ENCODE data around the gene PTPRK. TPM values are rescaled to one million over a fixed set of nuclear protein-coding genes. Genes with fewer than 3 reads are reported as not detected.
"Not testable (repeated sequence)": the region's sequence is repeated elsewhere in the genome, so short reads cannot be mapped to it uniquely, and the experiment has no call there.

The PTPRK gene
- total and polyA plus RNA-seq, 7 donors: 6.0 to 51.3 (median 46.7) TPM

DNA sequence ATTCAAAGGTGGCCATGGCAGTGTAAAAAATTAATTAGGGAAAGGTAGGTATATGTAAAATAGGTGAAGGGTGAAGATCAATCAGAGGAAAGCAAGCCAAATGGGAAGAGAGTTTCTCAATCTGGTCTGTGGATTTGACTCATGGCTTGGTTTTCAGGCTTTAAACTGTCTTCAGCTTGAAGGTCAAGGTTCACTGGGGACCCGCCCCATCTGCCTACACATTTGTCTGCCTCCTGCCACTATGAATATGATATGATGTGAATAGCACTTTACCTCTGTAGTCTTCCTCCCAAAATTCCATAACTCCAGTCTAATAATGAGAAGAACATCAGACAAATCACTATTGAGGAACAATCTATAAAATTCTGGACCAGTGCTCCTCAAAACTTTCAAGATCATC, 587.3 kb downstream of the PTPRK start:
- 72 to 82% methylated on average over 1 of the region's 1 CpG for WGBS, 2 donors
- DNase-seq: no peak
- Histone ChIP-seq H3K4me1 (peaks cover 0 to 5% (median 0%) of the 10 kb centered on the region in 4 donors), H3K36me3 (no peaks in the 10 kb centered on the region), H3K27me3 (no peaks in the 10 kb centered on the region), H3K4me3 (no peak overlapping the region), H3K27ac (no peak overlapping the region), H3K9me3 (peaks cover 0 to 5% (median 2%) of the 10 kb centered on the region in 4 donors)
- intact Hi-C loops (cut with DNase I): no loop called here
- TF ChIP-seq CTCF (IDR thresholded peaks at IDR 0.05): no peak
- TF ChIP-seq POLR2A (IDR thresholded peaks at IDR 0.05): no peak
- TF ChIP-seq EP300 (IDR thresholded peaks at IDR 0.05): no peak
- no peak for TF ChIP-seq POLR2AphosphoS5 (IDR thresholded peaks at IDR 0.05)

DNA sequence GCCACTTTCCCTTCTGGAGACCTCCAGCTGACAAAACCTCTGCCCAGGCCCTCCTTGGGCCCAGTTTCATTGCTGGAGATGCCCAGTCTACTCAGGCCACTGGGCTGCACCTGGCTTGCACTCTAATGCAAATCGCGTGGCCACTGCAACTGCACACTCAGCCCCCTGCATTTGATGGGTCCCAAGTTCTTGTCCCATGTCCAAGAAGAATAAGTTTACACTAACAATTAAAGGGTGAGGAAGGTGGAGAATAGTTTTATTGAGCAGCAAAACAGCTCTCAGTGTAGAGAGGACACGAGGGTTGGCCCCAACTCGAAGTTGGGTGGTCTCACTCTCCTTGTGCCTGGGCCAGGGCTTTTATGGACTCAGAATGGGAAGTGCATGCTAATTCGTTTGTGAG, 587.7 kb downstream of the PTPRK start:
- Histone ChIP-seq H3K9me3 (peaks cover 0 to 5% (median 2%) of the 10 kb centered on the region in 4 donors), H3K27ac (no peak overlapping the region), H3K27me3 (no peaks in the 10 kb centered on the region), H3K4me1 (peaks cover 0 to 5% (median 0%) of the 10 kb centered on the region in 4 donors), H3K4me3 (no peak overlapping the region), H3K36me3 (no peaks in the 10 kb centered on the region)
- TF ChIP-seq CTCF (IDR thresholded peaks at IDR 0.05) (no peak), EP300 (IDR thresholded peaks at IDR 0.05) (no peak), POLR2AphosphoS5 (IDR thresholded peaks at IDR 0.05) (no peak), POLR2A (IDR thresholded peaks at IDR 0.05) (no peak)
- WGBS, 2 donors: 82 to 85% methylated on average over 5 of the region's 5 CpGs
- intact Hi-C loops (cut with DNase I): no loop called here
- no peak for DNase-seq

- WGBS, 2 donors: 92 to 94% methylated on average over 10 of the region's 10 CpGs
- H3K4me1 ChIP-seq; H3K27me3 ChIP-seq; H3K9me3 ChIP-seq; H3K4me3 ChIP-seq; DNase-seq; H3K27ac ChIP-seq; intact Hi-C loops (cut with DNase I); H3K36me3 ChIP-seq: not testable (repeated sequence)
These were observed 594.0 kb downstream of the PTPRK start for GRCh38 chr6:127926441-127926840.

GRCh38 chr6:127924440-127924839, 596.0 kb downstream of the PTPRK start:
- intact Hi-C loops (cut with DNase I): no loop called here
- no peak for DNase-seq
- 80 to 88% methylated on average over 2 of the region's 2 CpGs for WGBS, 2 donors

DNA sequence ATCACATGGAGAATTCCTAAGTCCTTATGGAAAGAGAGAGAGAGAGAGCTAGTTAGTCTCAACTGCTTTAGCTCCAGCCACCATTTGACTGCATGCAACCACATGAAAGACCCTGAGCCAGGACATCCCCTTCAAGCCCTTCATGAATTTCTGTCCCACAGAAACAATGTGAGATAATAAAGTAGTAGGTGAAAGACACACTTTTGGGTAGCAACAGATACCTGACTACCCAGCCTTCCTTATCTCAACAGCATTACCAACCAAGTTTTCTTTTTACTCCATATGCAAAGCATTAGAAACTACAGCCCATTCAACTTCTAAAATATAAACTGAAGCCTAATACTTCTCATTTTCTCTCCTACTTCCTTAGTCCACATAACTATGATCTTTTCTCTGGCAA, 596.4 kb downstream of the PTPRK start:
- no peak for TF ChIP-seq POLR2AphosphoS5 (IDR thresholded peaks at IDR 0.05)
- TF ChIP-seq CTCF (IDR thresholded peaks at IDR 0.05): no peak
- no peak for TF ChIP-seq EP300 (IDR thresholded peaks at IDR 0.05)
- TF ChIP-seq POLR2A (IDR thresholded peaks at IDR 0.05): no peak
- H3K27me3 ChIP-seq: no peaks in the 10 kb centered on the region
- H3K27ac ChIP-seq: no peak overlapping the region
- intact Hi-C loops (cut with DNase I): no loop called here
- no peak overlapping the region for H3K4me3 ChIP-seq
- no peaks in the 10 kb centered on the region for H3K36me3 ChIP-seq
- peaks cover 0 to 6% (median 1%) of the 10 kb centered on the region in 4 donors for H3K9me3 ChIP-seq
- no peaks in the 10 kb centered on the region for H3K4me1 ChIP-seq
- no peak for DNase-seq

More at GRCh38 chr6:127924440-127924839, 596.0 kb downstream of the PTPRK start:
- no peaks in the 10 kb centered on the region for H3K36me3 ChIP-seq
- H3K27me3 ChIP-seq: no peaks in the 10 kb centered on the region
- H3K4me3 ChIP-seq: no peak overlapping the region
- peaks cover 0 to 6% (median 1%) of the 10 kb centered on the region in 4 donors for H3K9me3 ChIP-seq
- TF ChIP-seq POLR2A (IDR thresholded peaks at IDR 0.05) (no peak), EP300 (IDR thresholded peaks at IDR 0.05) (no peak), CTCF (IDR thresholded peaks at IDR 0.05) (no peak), POLR2AphosphoS5 (IDR thresholded peaks at IDR 0.05) (no peak)
- no peaks in the 10 kb centered on the region for H3K4me1 ChIP-seq
- no peak overlapping the region for H3K27ac ChIP-seq

Data from sigmoid colon (tissue), 7 donors.